H1 (cell line): ENCODE data around the gene MTX1. TPM values are rescaled to one million over a fixed set of nuclear protein-coding genes. Genes with fewer than 3 reads are reported as not detected.

Source experiments
- CTCF ChIA-PET: fragments of 300-600 bp; sonication (Branson Sonifier 250); formaldehyde crosslinking; loops from one replicate; lab custom pipeline; 2021; ENCODE audit not compliant: partially characterized antibody; lab: Charles Lee
- POLR2A ChIA-PET: fragments of 300-600 bp; sonication (Branson Sonifier 250); formaldehyde crosslinking; loops from one replicate; lab custom pipeline; 2021; ENCODE audit warnings: inconsistent platforms; ENCODE audit not compliant: partially characterized antibody; lab: Charles Lee
- DNase-seq, 2 experiments: peaks; one replicate each; pipeline versions ENCODE4 v3.0.0 to v3.0.0-alpha.2; 2010 to 2022; ENCODE audit warnings: low spot score in 2 of 2, low read depth in 1 of 2, mixed read lengths in 1 of 2
- FAIRE-seq: peaks from 2 replicates; lab custom pipeline; 2011; peaks lifted over from hg19 to GRCh38; lab: Jason Lieb, UNC
- H2AFZ ChIP-seq: 2 replicates; pipeline ENCODE4 v1.8.1; 2012; ENCODE audit warnings: low read length, inconsistent platforms
- H2AK5ac ChIP-seq: 2 replicates; pipeline ENCODE4 v1.6.1; 2013; ENCODE audit warnings: low read depth, low read length
- H2BK120ac ChIP-seq: replicated peaks from 2 replicates; pipeline ENCODE3; 2013; ENCODE audit warnings: low read depth, low read length, inconsistent platforms
- H2BK12ac ChIP-seq: 2 replicates; pipeline ENCODE4 v1.6.1; 2013; ENCODE audit warnings: low read depth, low read length
- H2BK15ac ChIP-seq: 2 replicates; pipeline ENCODE4 v1.6.1; 2013; ENCODE audit warnings: low read length
- H2BK20ac ChIP-seq: 2 replicates; pipeline ENCODE4 v1.6.1; 2013; ENCODE audit warnings: low read length
- H2BK5ac ChIP-seq: 2 replicates; pipeline ENCODE4 v1.6.1; 2013; ENCODE audit warnings: low read depth, low read length
- H3K14ac ChIP-seq: 2 replicates; pipeline ENCODE4 v1.6.1; 2013; ENCODE audit warnings: inconsistent platforms; ENCODE audit not compliant: insufficient read length
- H3K18ac ChIP-seq: 2 replicates; pipeline ENCODE4 v1.6.1; 2013; ENCODE audit warnings: low read length; ENCODE audit errors: extremely low read depth
- H3K23ac ChIP-seq: 2 replicates; pipeline ENCODE4 v1.6.1; 2013; ENCODE audit warnings: inconsistent platforms; ENCODE audit not compliant: insufficient read length
- H3K23me2 ChIP-seq: 2 replicates; pipeline ENCODE4 v1.6.1; 2013; ENCODE audit warnings: low read depth, low read length
- H3K27ac ChIP-seq: 2 replicates; pipeline ENCODE4 v1.6.1; 2011; ENCODE audit warnings: low read depth, low read length, inconsistent platforms
- H3K27me3 ChIP-seq, 4 experiments: replicated peaks in 1 of 4; 1 replicate in 1 of 4; 2 replicates in 3 of 4; pipeline versions ENCODE4 v1.6.1 to v1.8.1; 2011 to 2013; ENCODE audit warnings: low read length in 3 of 4, mild to moderate bottlenecking in 3 of 4, inconsistent platforms in 2 of 4, mixed read lengths in 2 of 4, moderate library complexity in 1 of 4; ENCODE audit not compliant: control insufficient read depth in 3 of 4, insufficient read depth in 3 of 4; ENCODE audit errors: extremely low read depth in 1 of 4
- H3K36me3 ChIP-seq, 4 experiments: 2 replicates each; pipeline versions ENCODE4 v1.6.1 to v1.8.1; 2011 to 2013; ENCODE audit warnings: mild to moderate bottlenecking in 4 of 4, low read length in 3 of 4, moderate library complexity in 2 of 4, control low read depth in 1 of 4, inconsistent platforms in 1 of 4; ENCODE audit not compliant: insufficient read depth in 4 of 4, control insufficient read depth in 2 of 4
- H3K4ac ChIP-seq: replicated peaks from 2 replicates; pipeline ENCODE3; 2013; ENCODE audit warnings: low read length, low read depth, mixed read lengths, inconsistent platforms; ENCODE audit not compliant: insufficient read length
- H3K4me1 ChIP-seq, 4 experiments: replicated peaks in 1 of 4; 1 replicate in 1 of 4; 2 replicates in 3 of 4; pipeline versions ENCODE4 v1.6.1 to v1.8.1; 2011 to 2013; ENCODE audit warnings: low read length in 3 of 4, inconsistent platforms in 2 of 4, mixed read lengths in 1 of 4; ENCODE audit not compliant: insufficient read depth in 4 of 4, control insufficient read depth in 3 of 4
- H3K4me2 ChIP-seq, 2 experiments: 2 replicates each; pipeline versions ENCODE4 v1.6.1 to v1.8.1; 2011 to 2013; ENCODE audit warnings: low read depth in 2 of 2, low read length in 2 of 2, control low read depth in 1 of 2, inconsistent platforms in 1 of 2, mild to moderate bottlenecking in 1 of 2; ENCODE audit not compliant: insufficient read depth in 1 of 2
- H3K4me3 ChIP-seq, 4 experiments: fragments of 200-600, 300-600 bp in 1 of 4; sonication (generic), shearing (Covaris generic), sonication (Bioruptor Twin) in 1 of 4; 2 replicates each; pipeline versions ENCODE4 v1.5.1 to v1.8.1; 2011 to 2016; ENCODE audit warnings: low read length in 4 of 4, low read depth in 3 of 4, control low read depth in 2 of 4, inconsistent platforms in 2 of 4, mild to moderate bottlenecking in 2 of 4, mixed read lengths in 1 of 4, moderate library complexity in 1 of 4; ENCODE audit not compliant: insufficient read depth in 2 of 4; ENCODE audit errors: extremely low read depth in 1 of 4
- H3K56ac ChIP-seq: replicated peaks from 2 replicates; pipeline ENCODE3; 2013; ENCODE audit warnings: low read depth, mild to moderate bottlenecking, mixed read lengths, low read length, inconsistent platforms; ENCODE audit not compliant: insufficient read length
- H3K79me1 ChIP-seq: 2 replicates; pipeline ENCODE4 v1.6.1; 2013; ENCODE audit warnings: low read depth, low read length, control low read depth
- H3K79me2 ChIP-seq, 2 experiments: 2 replicates each; pipeline versions ENCODE4 v1.6.1 to v1.8.1; 2012 to 2013; ENCODE audit warnings: low read length in 2 of 2, mild to moderate bottlenecking in 2 of 2, inconsistent platforms in 1 of 2; ENCODE audit not compliant: insufficient read depth in 2 of 2, control insufficient read depth in 1 of 2
- H3K9ac ChIP-seq, 4 experiments: replicated peaks in 1 of 4; 1 replicate in 1 of 4; 2 replicates in 3 of 4; pipeline versions ENCODE4 v1.6.1 to v1.8.1; 2011 to 2013; ENCODE audit warnings: low read depth in 3 of 4, low read length in 3 of 4, control low read depth in 2 of 4, mild to moderate bottlenecking in 2 of 4, moderate library complexity in 2 of 4, inconsistent platforms in 1 of 4; ENCODE audit errors: extremely low read depth in 1 of 4
- H3K9me3 ChIP-seq, 2 experiments: 2 replicates each; pipeline versions ENCODE4 v1.6.1 to v1.8.1; 2012 to 2013; ENCODE audit warnings: mild to moderate bottlenecking in 2 of 2, moderate library complexity in 2 of 2, control low read depth in 1 of 2, inconsistent platforms in 1 of 2, low read depth in 1 of 2, low read length in 1 of 2, mixed read lengths in 1 of 2; ENCODE audit not compliant: insufficient read depth in 2 of 2
- H4K20me1 ChIP-seq, 2 experiments: replicated peaks in 1 of 2; 2 replicates each; pipeline versions ENCODE3 to v1.8.1; 2011 to 2013; ENCODE audit warnings: inconsistent platforms in 2 of 2, low read length in 2 of 2, mild to moderate bottlenecking in 1 of 2; ENCODE audit not compliant: insufficient read depth in 2 of 2, control insufficient read depth in 1 of 2
- H4K5ac ChIP-seq: 2 replicates; pipeline ENCODE4 v1.6.1; 2013; ENCODE audit warnings: low read length, low read depth, mixed read lengths, inconsistent platforms; ENCODE audit not compliant: insufficient read length
- H4K8ac ChIP-seq: 2 replicates; pipeline ENCODE4 v1.8.0; 2013; ENCODE audit warnings: mild to moderate bottlenecking, moderate library complexity, low read length, inconsistent platforms; ENCODE audit not compliant: insufficient read depth; ENCODE audit errors: extremely low read depth
- H4K91ac ChIP-seq: replicated peaks from 2 replicates; pipeline ENCODE3; 2013; ENCODE audit warnings: low read length, mixed read lengths, inconsistent platforms; ENCODE audit not compliant: insufficient read length
- BACH1 ChIP-seq: IDR thresholded peaks from 2 replicates; pipeline ENCODE4 v1.6.1; 2012; ENCODE audit warnings: low read length, improper control_type of control experiment
- CTCF ChIP-seq, 3 experiments: IDR thresholded peaks; 1 replicate in 2 of 3; 2 replicates in 1 of 3; pipeline versions ENCODE4 v1.5.1 to v1.6.1; 2011; ENCODE audit warnings: low read length in 3 of 3, mild to moderate bottlenecking in 3 of 3, inconsistent platforms in 2 of 3, low read depth in 1 of 3, moderate library complexity in 1 of 3; ENCODE audit not compliant: insufficient read depth in 1 of 3; ENCODE audit errors: control extremely low read depth in 1 of 3
- GTF2F1 ChIP-seq: IDR thresholded peaks from 2 replicates; pipeline ENCODE4 v1.6.1; 2012; ENCODE audit warnings: low read depth, low read length, improper control_type of control experiment, borderline replicate concordance
- POLR2A ChIP-seq, 2 experiments: IDR thresholded peaks; 1 replicate in 1 of 2; 2 replicates in 1 of 2; pipeline ENCODE4 v1.6.1; 2011; ENCODE audit warnings: low read depth in 2 of 2, low read length in 2 of 2, mild to moderate bottlenecking in 2 of 2; ENCODE audit errors: control extremely low read depth in 1 of 2
- POLR2AphosphoS5 ChIP-seq: IDR thresholded peaks from 2 replicates; pipeline ENCODE4 v1.6.1; 2011; ENCODE audit warnings: low read depth, low read length
- SIN3A ChIP-seq, 2 experiments: IDR thresholded peaks in 1 of 2; conservative IDR thresholded peaks in 1 of 2; 2 replicates each; pipeline ENCODE4 v1.6.1; 2011 to 2012; ENCODE audit warnings: low read length in 2 of 2, improper control_type of control experiment in 1 of 2, low read depth in 1 of 2, mild to moderate bottlenecking in 1 of 2
- TAF1 ChIP-seq: IDR thresholded peaks from 2 replicates; pipeline ENCODE4 v1.6.1; 2011; ENCODE audit warnings: mild to moderate bottlenecking, low read depth, low read length
- YY1 ChIP-seq: IDR thresholded peaks from 2 replicates; pipeline ENCODE4 v1.6.1; 2011; ENCODE audit warnings: low read depth, mild to moderate bottlenecking, low read length
- WGBS, 2 experiments: shearing (Covaris generic) in 1 of 2; methylation state at CpG; one replicate each; pipeline versions ENCODE4 v1.1.6 to v1.1.7; 2013 to 2015; ENCODE audit warnings: low lambda C conversion rate in 2 of 2, mixed read lengths in 2 of 2, inconsistent platforms in 1 of 2, low coverage in 1 of 2, missing lambda C conversion rate in 1 of 2; ENCODE audit not compliant: insufficient replicate concordance in 2 of 2, insufficient coverage in 1 of 2, insufficient read length in 1 of 2; ENCODE audit errors: extremely low coverage in 1 of 2, missing lambda C conversion rate in 1 of 2; 5-methylcytosine and 5-hydroxymethylcytosine counted together
- polyA plus RNA-seq, 7 experiments: library from polyadenylated mRNA; depleted of rRNA in 3 of 7; stranded (reverse) in 5 of 7; unstranded in 2 of 7; fragments of >200 nt in 5 of 7; fragments of 200-250 nt in 2 of 7; gene quantifications; 1 replicate in 5 of 7; 2 replicates in 1 of 7; 4 replicates in 1 of 7; pipeline versions ENCODE4 v1.2.1 to v1.2.3, GENCODE V29; 2011 to 2013; ENCODE audit warnings: missing spikeins in 2 of 7, mixed read lengths in 2 of 7
- total RNA-seq: library from RNA; stranded (reverse); fragmentation: NEBNext Ultra II Directional; extraction: Animal tissue kit (Norgen Biotek cat#: 25700); gene quantifications from 2 replicates; pipeline ENCODE4 v1.2.1, GENCODE V29; 2021

MTX1 gene
- total and polyA plus RNA-seq, 2 of the 8 experiments (the other 6 are each of a cell fraction or from before 2014, with no cell fraction given), result 47.9 to 131 TPM

- no peak overlapping the region for H2AFZ ChIP-seq
- H3K36me3 ChIP-seq, result peaks cover 0 to 3% (median 0%) of the 10 kb centered on the region in 4 experiments; a peak in 1 of 8 replicates
- DNase-seq (no peak), FAIRE-seq (no peak)
- no peak overlapping the region for H3K14ac ChIP-seq
- H2BK12ac ChIP-seq, result no peak overlapping the region
- H4K5ac ChIP-seq, result peak overlapping the region; percentile 50
- peak overlapping the region; percentile 65; the same call in 1 of the 2 replicates for H3K27ac ChIP-seq
- peak overlapping the region; percentile 67 to 92 (median 82) for H3K4me3 ChIP-seq
- H3K18ac ChIP-seq, result peak overlapping the region; percentile 65; the same call in 1 of the 2 replicates
- H2AK5ac ChIP-seq, result peak overlapping the region; percentile 45; the same call in 1 of the 2 replicates
- no peaks in the 10 kb centered on the region for H3K9me3 ChIP-seq
- no peak overlapping the region for H2BK20ac ChIP-seq
- no peak overlapping the region for H2BK120ac ChIP-seq
- ChIA-PET CTCF (interaction anchor here (0.6 to 7.2 kb wide), 14 partner anchors 19 to 1349 kb away, joined by 3 to 62 read pairs (median 4); partner anchors contain the start of genes MTX1, THBS3 and TRIM46), POLR2A (interaction anchor here (0.7 to 11.9 kb wide), 13 partner anchors 7 to 94 kb away, joined by 3 to 235 read pairs (median 5); partner anchors contain the start of genes MTX1, RUSC1 and THBS3)
- H3K4me1 ChIP-seq, result peaks cover 0 to 14% (median 4%) of the 10 kb centered on the region in 4 experiments; a peak in 5 of 7 replicates
- no peak overlapping the region for H3K23ac ChIP-seq
- H3K79me1 ChIP-seq, result no peaks in the 10 kb centered on the region
- peak overlapping the region; percentile 67 to 83 (median 76) for H3K9ac ChIP-seq
- H4K20me1 ChIP-seq, result peaks cover 0 to 2% of the 10 kb centered on the region in 2 experiments
- H3K79me2 ChIP-seq, result peaks cover 0 to 9% of the 10 kb centered on the region in 2 experiments; a peak in 1 of 4 replicates
- no peak overlapping the region for H2BK5ac ChIP-seq
- H2BK15ac ChIP-seq, result no peak overlapping the region
- H3K4ac ChIP-seq, result peak overlapping the region; percentile 94
- peak overlapping the region; percentile 8 for H4K91ac ChIP-seq
- peaks cover 0 to 1% (median 0%) of the 10 kb centered on the region in 4 experiments; a peak in 1 of 7 replicates for H3K27me3 ChIP-seq
- H3K56ac ChIP-seq, result peak overlapping the region; percentile 5
- H3K4me2 ChIP-seq, result peak overlapping the region; percentile 67 to 73
- 2% methylated on average over 7 of the region's 7 CpGs; no CpG with 5 or more reads in 1 of the 2 experiments for WGBS, 2 experiments
- 0 out of 2 replicates have a peak, but pooled peaks cover 10% of the 10 kb centered on the region for H3K23me2 ChIP-seq
- no peak overlapping the region; the same call in 1 of the 2 replicates for H4K8ac ChIP-seq
- peak in 1 of 2 experiments; percentile 74; a peak in 2 of 4 replicates for TF ChIP-seq SIN3A (conservative IDR thresholded peaks at IDR 0.05 in 1 of 2, IDR thresholded peaks at IDR 0.05 in 1 of 2; ENCODE audit: low read depth in 1 of 2, low read length in 2 of 2)
- TF ChIP-seq POLR2A (IDR thresholded peaks at IDR 0.05; ENCODE audit: control extremely low read depth in 1 of 2, low read depth in 2 of 2, low read length in 2 of 2), result peak in 1 of 2 experiments; percentile 65; a peak in 1 of 3 replicates
- TF ChIP-seq GTF2F1, result no peak
- peak; percentile 15; the same call in 1 of the 2 replicates for TF ChIP-seq POLR2AphosphoS5
- peak; percentile 39 to 67 (median 48) for TF ChIP-seq CTCF (IDR thresholded peaks at IDR 0.05; ENCODE audit: control extremely low read depth in 1 of 3, insufficient read depth in 1 of 3, low read depth in 1 of 3, low read length in 3 of 3)
- no peak for TF ChIP-seq BACH1
- peak; percentile 10; the same call in 1 of the 2 replicates for TF ChIP-seq YY1
- 0 out of 2 replicates have a peak, but pooled peaks have one; percentile 36 for TF ChIP-seq TAF1
Measured at GRCh38 chr1:155226188-155226909, 17.9 kb downstream of the MTX1 start.
